ENCODE results near the gene ABCA2. TPM values are rescaled to one million over a fixed set of nuclear protein-coding genes. Genes with fewer than 3 reads are reported as not detected.

Gene ABCA2
- total RNA-seq, 1 donor from 2014 or later: 2.7 TPM

- no peak overlapping the region for H3K9ac ChIP-seq
- H3K27ac ChIP-seq: no peak overlapping the region
- H3F3A ChIP-seq (ENCODE audit: low read depth): peaks cover 17% of the 10 kb centered on the region
- H3K36me3 ChIP-seq: no peaks in the 10 kb centered on the region
- H3K36me3 Mint-ChIP-seq: no peaks in the 10 kb centered on the region
- no peak overlapping the region for H3K4me3 ChIP-seq
- H3K9me3 Mint-ChIP-seq: no peaks in the 10 kb centered on the region
- H3K4me3 Mint-ChIP-seq: no peak overlapping the region
- no peak for DNase-seq (ENCODE audit: low spot score)
- H3K9me3 ChIP-seq (ENCODE audit: low read depth): no peaks in the 10 kb centered on the region
- peaks cover 46% of the 10 kb centered on the region for H4K20me1 ChIP-seq (ENCODE audit: low read depth)
- peaks cover 11% of the 10 kb centered on the region for H3K4me1 ChIP-seq
- peaks cover 7% of the 10 kb centered on the region for H3K27me3 Mint-ChIP-seq (ENCODE audit: insufficient read depth, low read depth)
- no peak overlapping the region for H3K4me2 ChIP-seq
- TF ChIP-seq EZH2phosphoT487 (IDR thresholded peaks at IDR 0.05) (no peak), CTCF (IDR thresholded peaks at IDR 0.05) (no peak), EZH2 (IDR thresholded peaks at IDR 0.05) (no peak)
- H3K79me2 ChIP-seq (ENCODE audit: low read depth): no peaks in the 10 kb centered on the region
- peaks cover 10% of the 10 kb centered on the region for H3K4me1 Mint-ChIP-seq
- H2AFZ ChIP-seq (replicated peaks): no peak overlapping the region
- H3K27ac Mint-ChIP-seq: no peak overlapping the region
- H3K27me3 ChIP-seq: peaks cover 22% of the 10 kb centered on the region
These were observed 38.2 kb upstream of the ABCA2 start for GRCh38 chr9:137066096-137066861.

- Histone ChIP-seq H3K27me3 (peaks cover 22% of the 10 kb centered on the region), H4K20me1 (ENCODE audit: low read depth) (peaks cover 46% of the 10 kb centered on the region), H3F3A (ENCODE audit: low read depth) (peaks cover 10% of the 10 kb centered on the region), H3K27ac (no peak overlapping the region), H3K9ac (no peak overlapping the region), H3K4me1 (peaks cover 5% of the 10 kb centered on the region), H3K4me2 (no peak overlapping the region), H2AFZ (replicated peaks) (no peak overlapping the region), H3K79me2 (ENCODE audit: low read depth) (no peaks in the 10 kb centered on the region), H3K4me3 (no peak overlapping the region), H3K9me3 (ENCODE audit: low read depth) (no peaks in the 10 kb centered on the region), H3K36me3 (no peaks in the 10 kb centered on the region)
- Mint-ChIP-seq H3K4me3 (peak overlapping the region; percentile 66), H3K36me3 (no peaks in the 10 kb centered on the region), H3K27ac (no peak overlapping the region), H3K4me1 (peaks cover 4% of the 10 kb centered on the region), H3K9me3 (no peaks in the 10 kb centered on the region), H3K27me3 (ENCODE audit: insufficient read depth, low read depth) (peaks cover 5% of the 10 kb centered on the region)
- TF ChIP-seq EZH2 (IDR thresholded peaks at IDR 0.05) (no peak), CTCF (IDR thresholded peaks at IDR 0.05) (no peak), EZH2phosphoT487 (IDR thresholded peaks at IDR 0.05) (no peak)
- DNase-seq (ENCODE audit: low spot score): no peak
These were observed 37.4 kb upstream of the ABCA2 start for GRCh38 chr9:137065336-137065967.

GRCh38 chr9:137064880-137065164 is 36.8 kb upstream of the ABCA2 start:
- Histone ChIP-seq H3K27ac (no peak overlapping the region), H3K27me3 (peaks cover 19% of the 10 kb centered on the region), H2AFZ (replicated peaks) (no peak overlapping the region), H3K9ac (no peak overlapping the region), H3K79me2 (ENCODE audit: low read depth) (no peaks in the 10 kb centered on the region), H3K4me1 (peaks cover 5% of the 10 kb centered on the region), H3K36me3 (no peaks in the 10 kb centered on the region), H3F3A (ENCODE audit: low read depth) (peaks cover 10% of the 10 kb centered on the region), H3K9me3 (ENCODE audit: low read depth) (no peaks in the 10 kb centered on the region), H3K4me3 (no peak overlapping the region), H3K4me2 (no peak overlapping the region), H4K20me1 (ENCODE audit: low read depth) (peaks cover 46% of the 10 kb centered on the region)
- Mint-ChIP-seq H3K36me3 (no peaks in the 10 kb centered on the region), H3K4me3 (no peak overlapping the region), H3K9me3 (no peaks in the 10 kb centered on the region), H3K27ac (no peak overlapping the region), H3K4me1 (peaks cover 4% of the 10 kb centered on the region), H3K27me3 (ENCODE audit: insufficient read depth, low read depth) (peaks cover 5% of the 10 kb centered on the region)
- DNase-seq (ENCODE audit: low spot score): no peak
- TF ChIP-seq EZH2phosphoT487 (IDR thresholded peaks at IDR 0.05) (no peak), EZH2 (IDR thresholded peaks at IDR 0.05) (no peak), CTCF (IDR thresholded peaks at IDR 0.05) (no peak)
